Fibroblast of lung (primary cell): ENCODE measurements around the gene SACS. TPM values are rescaled to one million over a fixed set of nuclear protein-coding genes. Genes with fewer than 3 reads are reported as not detected.

Experiments
- DNase-seq, 2 donors: peaks; one replicate each; pipeline versions ENCODE4 v3.0.0 to v3.0.0-alpha.2; 2010; ENCODE audit warnings: low read depth in 2 of 2
- H2AFZ ChIP-seq: 2 replicates; pipeline ENCODE4 v1.5.1; 2012; ENCODE audit warnings: low read length, control low read depth, inconsistent platforms
- H3K27ac ChIP-seq: 2 replicates; pipeline ENCODE4 v1.5.1; 2011; ENCODE audit warnings: low read length, control low read depth; ENCODE audit not compliant: insufficient read depth
- H3K27me3 ChIP-seq: 2 replicates; pipeline ENCODE4 v1.5.1; 2011; ENCODE audit warnings: mild to moderate bottlenecking, low read length; ENCODE audit not compliant: control insufficient read depth, insufficient read depth
- H3K36me3 ChIP-seq: 2 replicates; pipeline ENCODE4 v1.5.1; 2011; ENCODE audit warnings: low read length; ENCODE audit not compliant: control insufficient read depth, insufficient read depth
- H3K4me1 ChIP-seq: 2 replicates; pipeline ENCODE4 v1.5.1; 2011; ENCODE audit warnings: low read length; ENCODE audit not compliant: control insufficient read depth, insufficient read depth; ENCODE audit errors: extremely low read depth
- H3K4me2 ChIP-seq: 2 replicates; pipeline ENCODE4 v1.5.1; 2011; ENCODE audit warnings: low read length, control low read depth; ENCODE audit not compliant: insufficient read depth; ENCODE audit errors: extremely low read depth
- H3K4me3 ChIP-seq, 4 experiments: fragments of 200-600 bp in 1 of 4; sonication (generic) in 1 of 4; replicated peaks in 1 of 4; 2 replicates each; pipeline ENCODE4 v1.5.1; 2011 to 2016; ENCODE audit warnings: low read length in 4 of 4, low read depth in 3 of 4, mild to moderate bottlenecking in 3 of 4, control low read depth in 2 of 4, inconsistent platforms in 1 of 4, mixed read lengths in 1 of 4; ENCODE audit not compliant: insufficient read depth in 1 of 4; ENCODE audit errors: control extremely low read depth in 1 of 4
- H3K79me2 ChIP-seq: 2 replicates; pipeline ENCODE4 v1.5.1; 2012; ENCODE audit warnings: mild to moderate bottlenecking, low read length, inconsistent platforms; ENCODE audit not compliant: control insufficient read depth, insufficient read depth
- H3K9ac ChIP-seq: 2 replicates; pipeline ENCODE4 v1.5.1; 2011; ENCODE audit warnings: mild to moderate bottlenecking, low read length, control low read depth; ENCODE audit not compliant: insufficient read depth
- H3K9me3 ChIP-seq: 2 replicates; pipeline ENCODE4 v1.5.1; 2012; ENCODE audit warnings: low read depth, low read length; ENCODE audit not compliant: control insufficient read depth, insufficient read depth
- H4K20me1 ChIP-seq: 2 replicates; pipeline ENCODE4 v1.5.1; 2011; ENCODE audit warnings: low read length; ENCODE audit not compliant: control insufficient read depth, insufficient read depth; ENCODE audit errors: extremely low read depth
- CTCF ChIP-seq, 2 donors: IDR thresholded peaks in 1 of 2; conservative IDR thresholded peaks in 1 of 2; 1 replicate in 1 of 2; 2 replicates in 1 of 2; pipeline ENCODE4 v1.5.1; 2011 to 2012; ENCODE audit warnings: low read length in 2 of 2, control low read depth in 1 of 2, inconsistent platforms in 1 of 2, low read depth in 1 of 2, mild to moderate bottlenecking in 1 of 2
- EZH2 ChIP-seq: IDR thresholded peaks from 2 replicates; pipeline ENCODE4 v1.5.1; 2012; ENCODE audit warnings: low read length, control low read depth, mild to moderate bottlenecking; ENCODE audit errors: missing control alignments
- polyA plus RNA-seq, 2 donors: library from polyadenylated mRNA; depleted of rRNA in 1 of 2; stranded (reverse) in 1 of 2; unstranded in 1 of 2; fragments of >200 nt; gene quantifications; 2 replicates each; pipeline ENCODE4 v1.2.1, GENCODE V29; 2011 to 2012; ENCODE audit warnings: missing spikeins in 1 of 2
- total RNA-seq: library from RNA; depleted of rRNA; stranded (reverse); fragments of >200 nt; gene quantifications from 2 replicates; pipeline ENCODE4 v1.2.1, GENCODE V29; 2014

Gene SACS
- total and polyA plus RNA-seq, 2 donors (not counting 1 experiment from before 2014, with no cell fraction given), result 43.1 to 94.5 TPM

- H3K79me2 ChIP-seq, result no peaks in the 10 kb centered on the region
- no peak overlapping the region for H2AFZ ChIP-seq
- no peaks in the 10 kb centered on the region for H3K9me3 ChIP-seq
- no peak overlapping the region for H3K9ac ChIP-seq
- no peaks in the 10 kb centered on the region for H3K27me3 ChIP-seq
- H3K27ac ChIP-seq, result no peak overlapping the region
- TF ChIP-seq CTCF (conservative IDR thresholded peaks at IDR 0.05 in 1 of 2, IDR thresholded peaks at IDR 0.05 in 1 of 2; ENCODE audit: low read depth in 1 of 2, low read length in 2 of 2) (no peak), EZH2 (no peak)
- H3K4me1 ChIP-seq, result peaks cover 7% of the 10 kb centered on the region
- no peaks in the 10 kb centered on the region for H3K36me3 ChIP-seq
- peak overlapping the region; percentile 76 to 97 (median 88) for H3K4me3 ChIP-seq
- DNase-seq, result peak in 1 of 2 donors; percentile 18
- H3K4me2 ChIP-seq, result peak overlapping the region; percentile 95
- no peaks in the 10 kb centered on the region for H4K20me1 ChIP-seq
These were observed 876 bp downstream of the SACS start for GRCh38 chr13:23432626-23433025.

- Histone ChIP-seq H2AFZ (no peak overlapping the region), H4K20me1 (no peaks in the 10 kb centered on the region), H3K4me1 (peaks cover 13% of the 10 kb centered on the region), H3K9me3 (no peaks in the 10 kb centered on the region), H3K27ac (no peak overlapping the region), H3K9ac (no peak overlapping the region), H3K27me3 (no peaks in the 10 kb centered on the region), H3K79me2 (no peaks in the 10 kb centered on the region), H3K4me3 (no peak overlapping the region), H3K36me3 (no peaks in the 10 kb centered on the region), H3K4me2 (no peak overlapping the region)
- TF ChIP-seq CTCF (conservative IDR thresholded peaks at IDR 0.05 in 1 of 2, IDR thresholded peaks at IDR 0.05 in 1 of 2; ENCODE audit: low read depth in 1 of 2, low read length in 2 of 2) (no peak), EZH2 (no peak)
- DNase-seq, result no peak
These were observed 2.8 kb downstream of the SACS start for GRCh38 chr13:23430664-23431063.

- H3K9me3 ChIP-seq, result no peaks in the 10 kb centered on the region
- H3K27me3 ChIP-seq, result no peaks in the 10 kb centered on the region
- H3K79me2 ChIP-seq, result no peaks in the 10 kb centered on the region
- TF ChIP-seq CTCF (conservative IDR thresholded peaks at IDR 0.05 in 1 of 2, IDR thresholded peaks at IDR 0.05 in 1 of 2; ENCODE audit: low read depth in 1 of 2, low read length in 2 of 2), result no peak
- TF ChIP-seq EZH2, result no peak
- peak overlapping the region; percentile 49 for H3K4me2 ChIP-seq
- H2AFZ ChIP-seq, result no peak overlapping the region
- H3K36me3 ChIP-seq, result no peaks in the 10 kb centered on the region
- peaks cover 13% of the 10 kb centered on the region for H3K4me1 ChIP-seq
- no peaks in the 10 kb centered on the region for H4K20me1 ChIP-seq
- peak; percentile 28 to 90 for DNase-seq
- peak overlapping the region; percentile 36 for H3K27ac ChIP-seq
- H3K9ac ChIP-seq, result no peak overlapping the region
- no peak overlapping the region for H3K4me3 ChIP-seq
These were observed 5.5 kb downstream of the SACS start for GRCh38 chr13:23427881-23428528.
